C4-2B (cell line): ENCODE results near the gene SOX6.

ENCODE experiments used
- H3K27ac ChIP-seq: fragments of 450-650 bp; 2 replicates; pipeline ENCODE4 v1.5.1; 2017
- CTCF ChIP-seq: fragments of 450-650 bp; conservative IDR thresholded peaks from 2 replicates; pipeline ENCODE4 v1.5.1; 2017; ENCODE audit warnings: mild to moderate bottlenecking
- ZFX ChIP-seq: fragments of 450-650 bp; IDR thresholded peaks from 2 replicates; pipeline ENCODE4 v1.6.1; 2017

Gene SOX6

GRCh38 chr11:16276251-16276650, 80.1 kb downstream of the SOX6 start:
- no peak overlapping the region for H3K27ac ChIP-seq
- TF ChIP-seq ZFX (no peak), CTCF (no peak)

GRCh38 chr11:16271258-16271657, 85.1 kb downstream of the SOX6 start:
- no peak overlapping the region for H3K27ac ChIP-seq
- TF ChIP-seq ZFX: no peak
- no peak; the same call in 1 of the 2 replicates for TF ChIP-seq CTCF

DNA sequence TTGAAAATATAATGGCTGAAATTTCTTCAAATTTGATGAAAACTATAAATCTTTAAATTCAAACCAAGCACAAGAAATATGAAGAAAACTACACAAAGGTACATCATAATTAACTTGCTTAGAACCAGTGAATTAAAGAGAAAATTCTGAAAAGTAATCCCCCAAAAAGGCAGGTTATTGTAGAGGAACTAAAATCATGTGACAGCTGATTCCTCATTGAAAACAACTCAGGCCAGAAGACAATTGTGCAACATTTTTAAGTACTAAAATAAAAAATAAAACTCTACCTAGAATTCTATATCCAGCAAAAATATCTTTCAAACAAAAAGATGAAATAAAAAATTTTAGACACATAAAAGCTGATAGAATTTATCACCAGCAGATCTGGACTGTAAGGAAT, 90.3 kb downstream of the SOX6 start:
- H3K27ac ChIP-seq: no peak overlapping the region
- no peak for TF ChIP-seq ZFX
- no peak for TF ChIP-seq CTCF

DNA sequence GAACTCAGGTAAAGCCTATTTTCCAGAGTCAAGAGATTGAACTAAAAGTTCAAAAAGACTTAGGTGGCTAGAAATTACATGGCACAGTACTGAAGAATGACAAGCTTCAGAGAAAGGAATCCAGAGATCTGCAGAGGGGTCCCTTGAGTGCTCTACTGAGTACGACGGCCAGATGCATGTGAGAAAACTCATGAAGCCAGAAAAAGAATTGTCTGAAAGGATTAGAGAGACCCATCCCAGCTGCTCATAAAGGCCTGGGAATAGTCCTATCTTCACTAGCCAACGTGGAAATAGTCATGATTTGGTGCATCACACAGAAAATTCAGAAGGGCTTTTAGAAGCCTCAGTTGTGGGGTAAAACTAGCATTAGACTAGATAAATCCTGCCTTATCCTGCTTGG, 91.3 kb downstream of the SOX6 start:
- no peak overlapping the region for H3K27ac ChIP-seq
- TF ChIP-seq CTCF (no peak), ZFX (no peak)

DNA sequence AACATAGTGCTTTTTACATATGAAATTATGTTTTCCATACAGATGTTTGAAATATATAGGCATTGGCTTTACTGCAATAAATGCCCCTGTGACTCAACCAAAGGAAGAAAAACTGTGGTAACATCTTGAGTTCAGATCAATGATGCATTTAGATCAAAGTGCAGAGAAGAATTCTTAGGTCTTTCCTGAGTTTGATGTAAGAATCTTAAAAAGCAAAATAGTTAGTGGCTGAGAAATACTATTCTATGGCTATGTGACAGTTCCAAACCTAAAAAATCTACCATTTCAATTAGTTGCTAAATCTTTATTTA, 93.7 kb downstream of the SOX6 start:
- no peak overlapping the region for H3K27ac ChIP-seq
- TF ChIP-seq CTCF (no peak), ZFX (no peak)

DNA sequence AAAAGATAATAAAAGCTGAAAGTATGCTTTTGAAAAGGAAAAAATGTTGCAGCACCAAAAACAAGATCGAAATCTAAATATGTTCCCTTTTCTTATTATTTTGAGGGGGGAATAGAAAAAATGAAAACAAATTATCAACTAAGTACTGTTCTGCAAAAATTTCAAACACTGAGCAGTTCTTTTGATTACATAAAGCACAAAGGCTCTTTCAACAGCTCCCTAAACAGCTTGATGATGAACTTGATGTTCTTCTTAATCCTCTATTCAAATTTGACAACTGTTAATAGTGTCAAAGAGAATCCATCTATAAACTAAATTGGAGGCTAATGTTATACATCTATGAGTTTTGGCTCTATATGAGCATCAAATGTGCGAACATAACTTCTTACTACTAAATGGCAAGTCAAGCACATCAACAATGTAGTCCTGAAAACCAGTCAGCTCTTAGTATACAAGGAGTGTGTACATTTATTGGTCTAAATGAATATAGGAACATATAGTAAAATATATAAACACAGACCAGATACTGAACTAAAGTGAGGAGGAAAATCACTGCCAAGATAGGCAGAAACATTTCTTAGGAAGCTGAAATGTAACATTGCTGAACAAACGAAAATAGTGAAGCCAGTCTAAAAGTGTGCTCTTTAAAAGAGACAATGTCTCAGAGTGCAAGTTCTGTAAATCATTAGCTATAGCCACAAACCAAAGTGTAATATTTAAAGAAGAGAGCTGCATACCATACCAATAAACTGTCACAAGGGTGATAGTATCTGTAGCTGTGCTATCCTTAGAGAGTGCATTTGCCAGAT, 94.3 kb downstream of the SOX6 start:
- no peak for TF ChIP-seq CTCF
- TF ChIP-seq ZFX: no peak
- H3K27ac ChIP-seq: no peak overlapping the region

DNA sequence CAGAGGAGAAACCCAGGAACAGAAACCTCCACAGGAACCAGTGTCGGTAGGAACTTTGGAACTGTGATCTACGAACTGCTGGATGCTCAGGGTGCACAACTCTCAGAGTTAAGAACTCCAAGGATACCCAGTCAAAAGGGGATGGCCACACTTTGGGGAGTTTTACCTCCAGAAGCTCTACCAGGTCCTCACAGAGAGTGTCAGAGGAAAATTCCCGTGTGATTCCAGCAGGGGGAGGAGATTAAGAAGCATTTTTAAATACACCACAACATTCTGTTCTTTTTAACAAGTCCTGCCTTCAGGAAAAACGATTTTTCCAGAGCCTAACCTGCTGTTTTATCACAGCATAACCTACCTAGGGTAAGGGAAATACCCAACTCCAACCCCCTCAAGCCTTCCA, 104.0 kb downstream of the SOX6 start:
- H3K27ac ChIP-seq: no peak overlapping the region
- TF ChIP-seq ZFX: no peak
- TF ChIP-seq CTCF: peak; percentile 46
